ENCODE data around the gene VAMP2.

GRCh38 chr17:8128125-8128784 is 34.5 kb downstream of the VAMP2 start:
- TF ChIP-seq CTCF (IDR thresholded peaks at IDR 0.05) (no peak), ZFX (IDR thresholded peaks at IDR 0.05; ENCODE audit: borderline replicate concordance) (no peak)

Measured in 22Rv1 (cell line).